H1 (cell line): ENCODE data around the gene PARD3. TPM values are rescaled to one million over a fixed set of nuclear protein-coding genes. Genes with fewer than 3 reads are reported as not detected.
A peak's percentile ranks its signal among the peaks of the same experiment; 100 is the strongest.

Source experiments
- CTCF ChIA-PET: fragments of 300-600 bp; sonication (Branson Sonifier 250); formaldehyde crosslinking; loops from one replicate; lab custom pipeline; 2021; ENCODE audit not compliant: partially characterized antibody; lab: Charles Lee
- POLR2A ChIA-PET: fragments of 300-600 bp; sonication (Branson Sonifier 250); formaldehyde crosslinking; loops from one replicate; lab custom pipeline; 2021; ENCODE audit warnings: inconsistent platforms; ENCODE audit not compliant: partially characterized antibody; lab: Charles Lee
- DNase-seq, 2 experiments: peaks; one replicate each; pipeline versions ENCODE4 v3.0.0 to v3.0.0-alpha.2; 2010 to 2022; ENCODE audit warnings: low spot score in 2 of 2, low read depth in 1 of 2, mixed read lengths in 1 of 2
- FAIRE-seq: peaks from 2 replicates; lab custom pipeline; 2011; peaks lifted over from hg19 to GRCh38; lab: Jason Lieb, UNC
- H2AFZ ChIP-seq: 2 replicates; pipeline ENCODE4 v1.8.1; 2012; ENCODE audit warnings: low read length, inconsistent platforms
- H2AK5ac ChIP-seq: 2 replicates; pipeline ENCODE4 v1.6.1; 2013; ENCODE audit warnings: low read depth, low read length
- H2BK120ac ChIP-seq: replicated peaks from 2 replicates; pipeline ENCODE3; 2013; ENCODE audit warnings: low read depth, low read length, inconsistent platforms
- H2BK12ac ChIP-seq: 2 replicates; pipeline ENCODE4 v1.6.1; 2013; ENCODE audit warnings: low read depth, low read length
- H2BK15ac ChIP-seq: 2 replicates; pipeline ENCODE4 v1.6.1; 2013; ENCODE audit warnings: low read length
- H2BK20ac ChIP-seq: 2 replicates; pipeline ENCODE4 v1.6.1; 2013; ENCODE audit warnings: low read length
- H2BK5ac ChIP-seq: 2 replicates; pipeline ENCODE4 v1.6.1; 2013; ENCODE audit warnings: low read depth, low read length
- H3K14ac ChIP-seq: 2 replicates; pipeline ENCODE4 v1.6.1; 2013; ENCODE audit warnings: inconsistent platforms; ENCODE audit not compliant: insufficient read length
- H3K18ac ChIP-seq: 2 replicates; pipeline ENCODE4 v1.6.1; 2013; ENCODE audit warnings: low read length; ENCODE audit errors: extremely low read depth
- H3K23ac ChIP-seq: 2 replicates; pipeline ENCODE4 v1.6.1; 2013; ENCODE audit warnings: inconsistent platforms; ENCODE audit not compliant: insufficient read length
- H3K23me2 ChIP-seq: 2 replicates; pipeline ENCODE4 v1.6.1; 2013; ENCODE audit warnings: low read depth, low read length
- H3K27ac ChIP-seq: 2 replicates; pipeline ENCODE4 v1.6.1; 2011; ENCODE audit warnings: low read depth, low read length, inconsistent platforms
- H3K27me3 ChIP-seq, 4 experiments: replicated peaks in 1 of 4; 1 replicate in 1 of 4; 2 replicates in 3 of 4; pipeline versions ENCODE4 v1.6.1 to v1.8.1; 2011 to 2013; ENCODE audit warnings: low read length in 3 of 4, mild to moderate bottlenecking in 3 of 4, inconsistent platforms in 2 of 4, mixed read lengths in 2 of 4, moderate library complexity in 1 of 4; ENCODE audit not compliant: control insufficient read depth in 3 of 4, insufficient read depth in 3 of 4; ENCODE audit errors: extremely low read depth in 1 of 4
- H3K36me3 ChIP-seq, 4 experiments: 2 replicates each; pipeline versions ENCODE4 v1.6.1 to v1.8.1; 2011 to 2013; ENCODE audit warnings: mild to moderate bottlenecking in 4 of 4, low read length in 3 of 4, moderate library complexity in 2 of 4, control low read depth in 1 of 4, inconsistent platforms in 1 of 4; ENCODE audit not compliant: insufficient read depth in 4 of 4, control insufficient read depth in 2 of 4
- H3K4ac ChIP-seq: replicated peaks from 2 replicates; pipeline ENCODE3; 2013; ENCODE audit warnings: low read length, low read depth, mixed read lengths, inconsistent platforms; ENCODE audit not compliant: insufficient read length
- H3K4me1 ChIP-seq, 4 experiments: replicated peaks in 1 of 4; 1 replicate in 1 of 4; 2 replicates in 3 of 4; pipeline versions ENCODE4 v1.6.1 to v1.8.1; 2011 to 2013; ENCODE audit warnings: low read length in 3 of 4, inconsistent platforms in 2 of 4, mixed read lengths in 1 of 4; ENCODE audit not compliant: insufficient read depth in 4 of 4, control insufficient read depth in 3 of 4
- H3K4me2 ChIP-seq, 2 experiments: 2 replicates each; pipeline versions ENCODE4 v1.6.1 to v1.8.1; 2011 to 2013; ENCODE audit warnings: low read depth in 2 of 2, low read length in 2 of 2, control low read depth in 1 of 2, inconsistent platforms in 1 of 2, mild to moderate bottlenecking in 1 of 2; ENCODE audit not compliant: insufficient read depth in 1 of 2
- H3K4me3 ChIP-seq, 4 experiments: fragments of 200-600, 300-600 bp in 1 of 4; sonication (generic), shearing (Covaris generic), sonication (Bioruptor Twin) in 1 of 4; 2 replicates each; pipeline versions ENCODE4 v1.5.1 to v1.8.1; 2011 to 2016; ENCODE audit warnings: low read length in 4 of 4, low read depth in 3 of 4, control low read depth in 2 of 4, inconsistent platforms in 2 of 4, mild to moderate bottlenecking in 2 of 4, mixed read lengths in 1 of 4, moderate library complexity in 1 of 4; ENCODE audit not compliant: insufficient read depth in 2 of 4; ENCODE audit errors: extremely low read depth in 1 of 4
- H3K56ac ChIP-seq: replicated peaks from 2 replicates; pipeline ENCODE3; 2013; ENCODE audit warnings: low read depth, mild to moderate bottlenecking, mixed read lengths, low read length, inconsistent platforms; ENCODE audit not compliant: insufficient read length
- H3K79me1 ChIP-seq: 2 replicates; pipeline ENCODE4 v1.6.1; 2013; ENCODE audit warnings: low read depth, low read length, control low read depth
- H3K79me2 ChIP-seq, 2 experiments: 2 replicates each; pipeline versions ENCODE4 v1.6.1 to v1.8.1; 2012 to 2013; ENCODE audit warnings: low read length in 2 of 2, mild to moderate bottlenecking in 2 of 2, inconsistent platforms in 1 of 2; ENCODE audit not compliant: insufficient read depth in 2 of 2, control insufficient read depth in 1 of 2
- H3K9ac ChIP-seq, 4 experiments: replicated peaks in 1 of 4; 1 replicate in 1 of 4; 2 replicates in 3 of 4; pipeline versions ENCODE4 v1.6.1 to v1.8.1; 2011 to 2013; ENCODE audit warnings: low read depth in 3 of 4, low read length in 3 of 4, control low read depth in 2 of 4, mild to moderate bottlenecking in 2 of 4, moderate library complexity in 2 of 4, inconsistent platforms in 1 of 4; ENCODE audit errors: extremely low read depth in 1 of 4
- H3K9me3 ChIP-seq, 2 experiments: 2 replicates each; pipeline versions ENCODE4 v1.6.1 to v1.8.1; 2012 to 2013; ENCODE audit warnings: mild to moderate bottlenecking in 2 of 2, moderate library complexity in 2 of 2, control low read depth in 1 of 2, inconsistent platforms in 1 of 2, low read depth in 1 of 2, low read length in 1 of 2, mixed read lengths in 1 of 2; ENCODE audit not compliant: insufficient read depth in 2 of 2
- H4K20me1 ChIP-seq, 2 experiments: replicated peaks in 1 of 2; 2 replicates each; pipeline versions ENCODE3 to v1.8.1; 2011 to 2013; ENCODE audit warnings: inconsistent platforms in 2 of 2, low read length in 2 of 2, mild to moderate bottlenecking in 1 of 2; ENCODE audit not compliant: insufficient read depth in 2 of 2, control insufficient read depth in 1 of 2
- H4K5ac ChIP-seq: 2 replicates; pipeline ENCODE4 v1.6.1; 2013; ENCODE audit warnings: low read length, low read depth, mixed read lengths, inconsistent platforms; ENCODE audit not compliant: insufficient read length
- H4K8ac ChIP-seq: 2 replicates; pipeline ENCODE4 v1.8.0; 2013; ENCODE audit warnings: mild to moderate bottlenecking, moderate library complexity, low read length, inconsistent platforms; ENCODE audit not compliant: insufficient read depth; ENCODE audit errors: extremely low read depth
- H4K91ac ChIP-seq: replicated peaks from 2 replicates; pipeline ENCODE3; 2013; ENCODE audit warnings: low read length, mixed read lengths, inconsistent platforms; ENCODE audit not compliant: insufficient read length
- CBX8 ChIP-seq: fragments of 300-800, 300-1000 bp; sonication (generic); IDR thresholded peaks from 2 replicates; pipeline ENCODE4 v1.7.1; 2016; ENCODE audit warnings: low read depth, low read length, borderline replicate concordance
- E2F6 ChIP-seq: IDR thresholded peaks from 2 replicates; pipeline ENCODE4 v1.6.1; 2012; ENCODE audit warnings: inconsistent platforms
- MAFK ChIP-seq: IDR thresholded peaks from 2 replicates; pipeline ENCODE4 v1.6.1; 2012; ENCODE audit warnings: low read depth, mild to moderate bottlenecking, improper control_type of control experiment, low read length
- POLR2A ChIP-seq, 2 experiments: IDR thresholded peaks; 1 replicate in 1 of 2; 2 replicates in 1 of 2; pipeline ENCODE4 v1.6.1; 2011; ENCODE audit warnings: low read depth in 2 of 2, low read length in 2 of 2, mild to moderate bottlenecking in 2 of 2; ENCODE audit errors: control extremely low read depth in 1 of 2
- YY1 ChIP-seq: IDR thresholded peaks from 2 replicates; pipeline ENCODE4 v1.6.1; 2011; ENCODE audit warnings: low read depth, mild to moderate bottlenecking, low read length
- WGBS, 2 experiments: shearing (Covaris generic) in 1 of 2; methylation state at CpG; one replicate each; pipeline versions ENCODE4 v1.1.6 to v1.1.7; 2013 to 2015; ENCODE audit warnings: low lambda C conversion rate in 2 of 2, mixed read lengths in 2 of 2, inconsistent platforms in 1 of 2, low coverage in 1 of 2, missing lambda C conversion rate in 1 of 2; ENCODE audit not compliant: insufficient replicate concordance in 2 of 2, insufficient coverage in 1 of 2, insufficient read length in 1 of 2; ENCODE audit errors: extremely low coverage in 1 of 2, missing lambda C conversion rate in 1 of 2; 5-methylcytosine and 5-hydroxymethylcytosine counted together
- polyA plus RNA-seq, 7 experiments: library from polyadenylated mRNA; depleted of rRNA in 3 of 7; stranded (reverse) in 5 of 7; unstranded in 2 of 7; fragments of >200 nt in 5 of 7; fragments of 200-250 nt in 2 of 7; gene quantifications; 1 replicate in 5 of 7; 2 replicates in 1 of 7; 4 replicates in 1 of 7; pipeline versions ENCODE4 v1.2.1 to v1.2.3, GENCODE V29; 2011 to 2013; ENCODE audit warnings: missing spikeins in 2 of 7, mixed read lengths in 2 of 7
- total RNA-seq: library from RNA; stranded (reverse); fragmentation: NEBNext Ultra II Directional; extraction: Animal tissue kit (Norgen Biotek cat#: 25700); gene quantifications from 2 replicates; pipeline ENCODE4 v1.2.1, GENCODE V29; 2021
- TF ChIP-seq, protein P1 (sequence below), 3 experiments: IDR thresholded peaks; 1 replicate in 2 of 3; 2 replicates in 1 of 3; pipeline versions ENCODE4 v1.5.1 to v1.6.1; 2011; ENCODE audit warnings: low read length in 3 of 3, mild to moderate bottlenecking in 3 of 3, inconsistent platforms in 2 of 3, low read depth in 1 of 3, moderate library complexity in 1 of 3; ENCODE audit not compliant: insufficient read depth in 1 of 3; ENCODE audit errors: control extremely low read depth in 1 of 3

PARD3 gene
- total and polyA plus RNA-seq, 2 of the 8 experiments (the other 6 are each of a cell fraction or from before 2014, with no cell fraction given), result 19.7 to 49.1 TPM

DNA sequence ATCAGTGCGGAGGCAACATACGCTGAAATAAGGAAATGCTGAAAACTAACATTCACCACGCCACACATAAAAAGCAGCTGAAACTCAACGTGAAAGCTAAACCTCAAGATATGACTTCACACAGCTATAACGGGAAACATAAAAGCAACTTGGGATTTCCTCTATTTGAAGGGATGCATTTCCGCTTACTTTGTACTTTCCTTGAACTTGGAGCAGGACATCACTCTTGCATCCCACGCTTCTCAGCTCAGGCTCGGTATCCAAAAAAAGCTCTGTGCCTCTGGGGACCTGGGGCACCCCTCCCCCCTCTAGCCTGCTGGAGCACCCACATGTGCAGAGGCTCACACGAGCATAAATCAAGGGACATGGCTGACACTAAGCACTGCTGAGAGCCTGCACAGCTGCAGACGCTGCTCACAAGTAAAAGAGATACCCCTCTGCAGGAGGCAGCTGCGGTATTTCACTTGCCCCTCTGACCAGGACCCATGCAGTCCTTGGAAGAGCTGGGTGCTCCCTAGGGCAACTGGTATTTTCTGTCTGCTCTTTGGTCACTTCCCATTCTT, 34.2 kb downstream of the PARD3 start:
- H3K23me2 ChIP-seq, result no peaks in the 10 kb centered on the region
- peaks cover 4 to 10% of the 10 kb centered on the region in 2 experiments for H4K20me1 ChIP-seq
- no peak overlapping the region for H3K4me3 ChIP-seq
- no peak overlapping the region for H2BK120ac ChIP-seq
- peak overlapping the region in 1 of 2 experiments; percentile 6; a peak in 1 of 4 replicates for H3K4me2 ChIP-seq
- no peak overlapping the region for H4K8ac ChIP-seq
- no peak overlapping the region for H3K27ac ChIP-seq
- H2BK12ac ChIP-seq, result no peak overlapping the region
- ChIA-PET POLR2A (no interaction called here), CTCF (interaction anchor here (1.1 kb wide), 1 partner anchor 11 kb away, joined by 4 read pairs; no protein-coding TSS in a partner anchor)
- peaks cover 7 to 16% (median 13%) of the 10 kb centered on the region in 4 experiments for H3K4me1 ChIP-seq
- no peak overlapping the region for H2AK5ac ChIP-seq
- H3K9ac ChIP-seq, result no peak overlapping the region
- H3K9me3 ChIP-seq, result no peaks in the 10 kb centered on the region
- no peak overlapping the region for H2BK5ac ChIP-seq
- no peaks in the 10 kb centered on the region for H3K27me3 ChIP-seq
- H4K91ac ChIP-seq, result no peak overlapping the region
- H3K14ac ChIP-seq, result no peak overlapping the region
- TF ChIP-seq, protein P1, sequence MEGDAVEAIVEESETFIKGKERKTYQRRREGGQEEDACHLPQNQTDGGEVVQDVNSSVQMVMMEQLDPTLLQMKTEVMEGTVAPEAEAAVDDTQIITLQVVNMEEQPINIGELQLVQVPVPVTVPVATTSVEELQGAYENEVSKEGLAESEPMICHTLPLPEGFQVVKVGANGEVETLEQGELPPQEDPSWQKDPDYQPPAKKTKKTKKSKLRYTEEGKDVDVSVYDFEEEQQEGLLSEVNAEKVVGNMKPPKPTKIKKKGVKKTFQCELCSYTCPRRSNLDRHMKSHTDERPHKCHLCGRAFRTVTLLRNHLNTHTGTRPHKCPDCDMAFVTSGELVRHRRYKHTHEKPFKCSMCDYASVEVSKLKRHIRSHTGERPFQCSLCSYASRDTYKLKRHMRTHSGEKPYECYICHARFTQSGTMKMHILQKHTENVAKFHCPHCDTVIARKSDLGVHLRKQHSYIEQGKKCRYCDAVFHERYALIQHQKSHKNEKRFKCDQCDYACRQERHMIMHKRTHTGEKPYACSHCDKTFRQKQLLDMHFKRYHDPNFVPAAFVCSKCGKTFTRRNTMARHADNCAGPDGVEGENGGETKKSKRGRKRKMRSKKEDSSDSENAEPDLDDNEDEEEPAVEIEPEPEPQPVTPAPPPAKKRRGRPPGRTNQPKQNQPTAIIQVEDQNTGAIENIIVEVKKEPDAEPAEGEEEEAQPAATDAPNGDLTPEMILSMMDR (IDR thresholded peaks at IDR 0.05; ENCODE audit: control extremely low read depth in 1 of 3, insufficient read depth in 1 of 3, low read depth in 1 of 3, low read length in 3 of 3), result no peak
- TF ChIP-seq YY1, result no peak
- no peak for TF ChIP-seq MAFK
- no peak for TF ChIP-seq CBX8
- no peak for TF ChIP-seq E2F6
- no peak for TF ChIP-seq POLR2A (IDR thresholded peaks at IDR 0.05; ENCODE audit: control extremely low read depth in 1 of 2, low read depth in 2 of 2, low read length in 2 of 2)
- peaks cover 8 to 85% of the 10 kb centered on the region in 2 experiments for H3K79me2 ChIP-seq
- FAIRE-seq (peak; percentile 55), DNase-seq (no peak)
- no peak overlapping the region for H4K5ac ChIP-seq
- H3K23ac ChIP-seq, result no peak overlapping the region
- 69% methylated on average over 11 of the region's 11 CpGs; no CpG with 5 or more reads in 1 of the 2 experiments for WGBS, 2 experiments
- H2AFZ ChIP-seq, result no peak overlapping the region
- H3K36me3 ChIP-seq, result no peaks in the 10 kb centered on the region
- H2BK15ac ChIP-seq, result no peak overlapping the region
- no peak overlapping the region for H3K4ac ChIP-seq
- peaks cover 6% of the 10 kb centered on the region for H3K79me1 ChIP-seq
- H3K18ac ChIP-seq, result no peak overlapping the region
- H3K56ac ChIP-seq, result no peak overlapping the region
- H2BK20ac ChIP-seq, result no peak overlapping the region
